ENCODE data around the gene LONP2. TPM values are rescaled to one million over a fixed set of nuclear protein-coding genes. Genes with fewer than 3 reads are reported as not detected.
"Not testable (repeated sequence)": the region's sequence is repeated elsewhere in the genome, so short reads cannot be mapped to it uniquely, and the experiment has no call there.

The LONP2 gene
- total RNA-seq, 1 donor from 2014 or later: 49.7 TPM

DNA sequence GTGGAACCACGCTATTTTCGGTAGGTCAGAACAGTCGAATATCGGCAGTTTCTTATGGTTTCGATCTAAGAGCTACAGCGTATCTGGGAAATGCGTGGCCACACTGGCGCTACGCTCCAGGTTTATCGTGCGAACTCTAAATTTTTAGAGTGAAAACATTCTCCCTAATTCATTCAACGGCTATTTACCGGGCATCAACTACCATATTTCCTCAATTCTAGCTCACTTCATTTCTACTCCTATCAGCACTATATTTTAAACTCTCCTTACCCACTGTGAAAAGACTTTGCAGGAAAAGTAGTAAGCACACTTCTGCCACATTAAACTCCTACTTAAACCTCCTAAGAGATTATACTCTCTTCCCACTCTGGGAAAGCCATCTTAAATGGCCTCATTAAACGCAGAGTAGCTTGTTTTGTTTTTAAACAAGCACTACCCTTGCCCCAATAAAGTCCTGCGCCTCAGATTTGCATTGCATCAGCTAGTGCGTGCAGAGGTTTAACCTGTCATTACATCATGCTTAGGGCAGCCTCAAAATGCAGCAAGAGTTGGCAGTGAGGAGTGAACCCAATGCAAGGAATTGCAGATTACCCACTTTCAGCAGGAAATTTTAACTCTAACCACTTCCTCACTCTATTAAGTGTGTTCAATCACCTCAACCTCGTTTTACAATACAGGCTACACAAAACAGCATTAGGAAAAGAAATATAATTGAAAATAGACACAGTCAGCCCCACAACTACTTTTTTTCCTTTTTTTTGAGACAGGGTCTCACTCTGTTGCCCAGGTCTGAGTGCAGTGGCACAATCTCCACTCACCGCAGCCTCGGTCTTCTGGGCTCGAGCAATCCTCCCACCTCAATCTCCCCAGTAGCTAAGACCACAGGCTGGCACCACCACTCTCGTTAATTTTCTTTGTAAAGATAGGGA lies 122.3 kb downstream of the LONP2 start:
- DNase-seq (ENCODE audit: low read depth): peak; percentile 42

DNA sequence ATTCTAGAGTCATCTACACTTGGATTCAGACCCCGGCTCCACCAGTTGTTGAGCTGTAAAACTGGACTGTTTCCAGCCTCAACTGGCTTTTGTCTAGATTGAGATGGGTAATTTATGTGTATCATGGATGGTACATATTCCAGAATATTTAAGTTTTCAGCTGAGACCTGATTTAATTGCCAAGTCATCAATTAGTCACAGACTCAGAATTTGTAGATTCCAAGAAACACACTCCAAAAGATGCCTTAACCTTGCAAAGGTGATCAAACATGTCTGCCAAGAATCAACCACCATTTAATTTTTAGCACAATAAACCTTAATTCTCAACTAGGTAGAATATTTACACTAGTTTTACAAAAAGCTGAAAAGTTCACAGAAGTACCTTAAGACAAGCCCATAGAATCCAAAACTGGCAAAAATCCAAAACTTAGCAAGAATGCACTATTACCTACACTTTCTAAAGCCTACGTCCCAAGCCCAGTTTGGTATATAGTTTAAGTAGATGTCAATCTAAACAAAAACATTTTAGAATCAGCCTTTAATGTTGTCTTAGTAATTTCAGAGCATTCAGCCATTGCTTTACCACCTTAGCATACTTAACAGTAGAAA lies 123.4 kb downstream of the LONP2 start:
- DNase-seq (ENCODE audit: low read depth): no peak

DNA sequence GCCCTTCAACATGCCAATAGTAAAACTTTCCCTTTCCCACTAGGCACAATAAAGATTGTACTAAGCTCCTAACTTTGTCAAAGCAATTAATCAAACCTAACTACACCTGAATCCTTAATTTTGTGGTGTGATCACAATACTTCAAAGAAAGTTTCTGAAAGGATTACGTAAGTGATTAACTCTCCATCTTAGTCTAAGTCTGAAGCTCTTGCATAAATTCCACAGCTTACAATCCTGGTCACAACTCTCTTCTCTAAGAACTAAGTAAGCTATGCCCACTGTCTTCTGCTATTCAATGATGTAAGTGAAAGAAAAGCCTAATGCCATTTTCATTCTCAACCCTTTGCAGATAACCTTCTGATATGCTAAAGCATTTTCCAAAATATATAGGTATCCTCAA lies 125.7 kb downstream of the LONP2 start:
- no peak for DNase-seq (ENCODE audit: low read depth)

DNA sequence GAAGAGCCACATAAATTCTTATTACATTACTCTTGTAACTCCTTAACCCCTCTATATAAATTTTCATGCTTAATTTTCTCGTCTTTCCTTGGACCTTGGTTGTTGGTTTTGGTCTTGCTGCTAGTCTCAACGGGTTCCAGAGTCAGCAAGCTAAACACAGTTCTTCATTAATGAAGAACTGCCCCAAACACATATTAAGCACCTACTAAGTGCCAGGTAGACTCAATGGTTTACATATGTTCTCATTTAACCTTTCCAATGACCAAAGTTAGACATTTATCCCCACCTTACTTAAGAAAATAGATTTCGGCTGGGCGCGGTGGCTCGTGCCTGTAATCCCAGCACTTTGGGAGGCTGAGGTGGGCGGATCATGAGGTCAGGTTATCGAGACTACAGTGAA lies 126.1 kb downstream of the LONP2 start:
- DNase-seq (ENCODE audit: low read depth): no peak

DNA sequence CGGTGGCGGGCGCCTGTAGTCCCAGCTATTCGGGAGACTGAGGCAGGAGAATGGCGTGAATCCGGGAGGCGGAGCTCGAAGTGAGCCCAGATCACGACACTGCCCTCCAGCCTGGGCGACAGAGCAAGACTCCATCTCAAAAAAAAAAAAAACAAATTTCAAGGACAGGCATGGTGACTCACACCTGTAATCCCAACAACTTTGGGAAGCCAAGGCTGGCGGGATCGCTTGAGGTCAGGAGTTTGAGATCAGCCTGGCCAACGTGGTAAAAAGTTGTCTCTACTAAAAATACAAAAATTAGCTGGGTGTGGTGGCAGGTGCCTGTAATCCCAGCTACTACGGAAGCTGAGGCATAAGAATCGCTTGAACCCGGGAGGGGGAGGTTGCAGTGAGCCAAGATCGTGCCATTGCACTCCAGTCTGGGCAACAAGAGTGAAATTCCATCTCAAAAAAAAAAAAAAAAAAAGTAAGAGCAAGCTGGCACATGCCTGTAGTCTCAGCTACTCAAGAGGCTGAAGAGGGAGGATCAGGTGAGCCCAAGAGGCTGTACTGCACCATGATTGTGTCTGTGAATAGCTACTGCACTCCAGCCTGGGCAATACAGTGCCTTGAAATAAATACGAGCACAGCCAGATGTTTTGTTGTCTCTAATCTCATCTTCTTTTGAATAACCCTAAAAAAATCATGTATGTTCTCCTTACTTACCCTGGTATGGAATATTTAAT lies 126.7 kb downstream of the LONP2 start:
- not testable (repeated sequence) for DNase-seq (ENCODE audit: low read depth)

DNA sequence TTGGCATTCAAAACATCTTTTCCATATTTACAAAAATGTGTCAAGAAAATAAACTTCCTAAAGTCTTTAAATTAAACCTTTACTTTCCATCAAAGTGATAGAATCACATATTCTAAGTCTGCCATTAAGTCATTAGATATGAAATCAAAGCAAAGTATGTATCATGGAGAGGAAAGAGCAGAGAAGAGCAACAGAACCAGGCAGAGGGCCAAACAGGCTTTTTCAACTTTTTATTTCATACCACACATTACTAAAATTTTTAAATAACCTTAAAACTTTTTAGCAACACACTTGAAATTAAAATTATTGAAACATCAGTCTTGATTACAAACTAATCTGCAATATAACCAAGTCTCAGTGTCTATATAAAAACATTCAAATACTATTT lies 127.3 kb downstream of the LONP2 start:
- no peak for DNase-seq (ENCODE audit: low read depth)

DNA sequence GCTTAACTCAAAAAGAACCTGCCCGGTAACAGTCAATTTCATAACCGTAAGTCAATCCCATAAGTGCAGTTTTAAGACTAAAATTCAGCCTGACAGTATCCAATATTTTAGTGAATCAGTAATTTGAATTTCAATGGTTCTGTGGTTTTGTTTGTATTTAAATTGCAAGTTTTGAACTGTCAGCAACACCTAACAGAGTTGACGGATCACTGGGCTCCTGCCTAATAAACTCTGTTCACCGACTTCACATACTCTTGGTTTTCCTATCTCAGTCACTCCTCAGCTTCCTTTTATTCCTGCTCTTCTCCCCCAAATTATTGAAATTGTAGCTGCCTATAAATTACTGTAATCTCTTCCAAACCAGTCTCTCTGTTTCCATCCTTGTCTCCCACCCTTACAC lies 128.6 kb downstream of the LONP2 start:
- no peak for DNase-seq (ENCODE audit: low read depth)

DNA sequence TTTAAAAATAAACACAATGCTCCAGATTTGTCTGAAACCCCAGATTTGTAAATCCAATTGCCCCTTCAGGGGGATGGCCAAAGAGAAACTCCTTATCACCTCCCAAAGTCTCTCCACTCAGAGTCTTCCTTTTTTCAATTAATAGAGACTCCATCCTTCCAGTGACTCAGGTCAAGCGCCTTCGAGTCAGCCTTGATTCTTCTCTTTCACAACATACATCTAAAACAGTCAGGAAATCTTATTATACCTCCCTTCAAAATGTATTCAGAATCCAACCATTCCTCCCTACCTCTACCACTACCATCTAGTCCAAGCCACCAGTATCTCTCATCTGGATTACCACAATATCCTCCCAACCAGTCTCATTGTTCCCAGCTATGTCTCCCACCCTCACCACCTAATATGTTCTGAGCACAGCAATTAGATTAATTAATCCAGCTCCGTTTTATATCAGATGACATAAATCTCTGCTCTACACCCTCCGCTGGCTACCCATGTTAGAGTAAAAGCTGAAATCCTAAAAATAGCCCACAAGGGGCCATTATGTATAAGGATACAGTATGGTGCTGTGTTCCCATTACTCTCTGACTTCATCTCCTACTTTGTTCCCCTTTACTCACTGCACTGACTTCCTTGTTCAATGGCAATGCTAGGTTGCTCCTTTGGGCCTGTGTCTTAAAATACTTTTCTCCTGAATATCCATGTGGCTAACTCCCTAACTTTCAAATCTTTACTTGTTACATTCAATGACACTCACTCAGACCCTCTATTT lies 129.3 kb downstream of the LONP2 start:
- DNase-seq (ENCODE audit: low read depth): no peak

DNA sequence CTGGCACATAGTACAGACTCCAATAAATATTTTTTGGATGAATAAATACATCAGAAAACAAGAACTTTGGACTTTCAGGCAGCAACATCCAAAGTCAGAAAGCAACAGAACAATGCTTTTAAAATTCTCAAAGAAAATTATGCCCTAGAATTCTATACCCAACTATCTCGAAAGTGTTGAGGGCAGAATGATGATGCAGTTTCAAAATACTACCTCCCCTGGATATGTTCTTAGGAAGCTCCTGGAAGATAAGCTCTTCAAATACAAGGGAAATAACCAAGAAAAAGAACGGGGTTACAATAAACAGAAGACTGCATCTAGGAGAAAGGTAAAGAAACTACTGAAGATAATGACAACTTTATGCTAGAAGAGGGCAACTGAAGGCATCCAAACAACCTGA lies 130.2 kb downstream of the LONP2 start:
- DNase-seq (ENCODE audit: low read depth): no peak

DNA sequence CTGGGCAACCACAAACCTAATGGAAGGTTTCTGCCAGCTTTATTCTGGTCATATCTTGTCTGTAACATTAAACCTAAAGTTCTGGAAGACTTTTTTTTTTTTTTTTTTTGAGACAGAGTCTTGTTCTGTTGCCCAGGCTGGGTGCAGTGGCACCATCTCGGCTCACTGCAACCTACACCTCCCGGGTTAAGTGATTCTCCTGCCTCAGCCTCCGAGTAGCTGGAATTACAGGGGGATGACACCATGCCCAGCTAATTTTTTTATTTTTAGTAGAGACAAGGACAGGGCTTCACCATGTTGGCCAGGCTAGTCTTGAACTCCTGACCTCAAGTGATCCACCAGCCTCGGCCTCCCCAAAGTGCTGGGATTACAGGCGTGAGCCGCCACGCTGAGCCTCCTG lies 133.2 kb downstream of the LONP2 start:
- DNase-seq (ENCODE audit: low read depth): not testable (repeated sequence)

DNA sequence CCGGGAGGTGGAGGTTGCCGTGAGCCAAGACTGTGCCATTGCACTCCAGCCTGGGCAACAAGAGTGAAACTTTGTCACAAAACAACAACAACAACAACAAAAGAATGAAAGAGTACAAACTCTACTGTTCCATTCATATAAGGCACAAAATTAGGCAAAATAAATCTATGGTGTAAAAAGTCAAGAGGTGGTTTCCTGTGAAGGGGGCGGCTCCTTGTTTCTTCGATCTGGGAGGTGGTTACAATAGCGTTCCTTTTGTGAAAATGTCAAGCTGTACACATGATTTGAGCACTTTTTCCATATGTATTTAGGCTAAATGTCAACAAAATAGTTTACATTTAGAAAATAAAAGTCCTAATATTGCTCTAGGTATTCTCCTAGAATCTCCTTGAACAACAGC lies 134.2 kb downstream of the LONP2 start:
- DNase-seq (ENCODE audit: low read depth): no peak

DNA sequence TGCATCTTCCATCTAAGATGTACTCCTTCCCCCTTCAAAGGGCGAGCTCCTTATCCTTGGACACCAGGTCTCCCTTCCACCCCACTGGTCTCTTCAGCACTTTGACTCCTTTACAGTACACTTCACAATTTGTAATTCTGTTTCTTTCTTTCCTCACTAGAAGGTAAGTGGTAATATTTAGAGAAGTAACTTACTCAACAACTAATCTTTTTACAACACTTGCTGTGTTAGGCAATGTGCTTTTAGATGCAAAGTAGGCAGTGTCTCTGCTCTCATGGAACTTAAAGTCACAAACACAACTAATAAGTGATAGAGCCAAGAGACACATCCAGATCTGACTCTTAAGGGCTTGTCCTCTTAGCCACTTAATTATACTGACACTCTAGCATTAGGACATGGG lies 134.7 kb downstream of the LONP2 start:
- no peak for DNase-seq (ENCODE audit: low read depth)

DNA sequence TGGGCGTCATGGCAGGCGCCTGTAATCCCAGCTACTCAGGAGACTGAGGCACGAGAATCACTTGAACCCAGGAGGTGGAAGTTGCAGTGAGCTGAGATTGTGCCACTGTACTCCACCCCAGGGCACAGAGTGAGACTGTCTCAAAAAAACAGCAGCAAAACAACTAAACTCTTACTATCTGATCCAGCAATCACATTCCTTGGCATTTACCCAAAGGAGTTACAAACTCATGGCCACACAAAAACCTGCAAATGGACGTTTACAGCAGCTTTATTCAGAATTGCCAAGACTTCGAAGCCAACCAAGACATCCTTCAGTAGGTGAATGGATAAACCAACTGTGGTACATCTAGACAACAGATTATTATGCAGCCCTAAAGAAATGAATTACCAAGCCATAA lies 137.1 kb downstream of the LONP2 start:
- DNase-seq (ENCODE audit: low read depth): no peak

DNA sequence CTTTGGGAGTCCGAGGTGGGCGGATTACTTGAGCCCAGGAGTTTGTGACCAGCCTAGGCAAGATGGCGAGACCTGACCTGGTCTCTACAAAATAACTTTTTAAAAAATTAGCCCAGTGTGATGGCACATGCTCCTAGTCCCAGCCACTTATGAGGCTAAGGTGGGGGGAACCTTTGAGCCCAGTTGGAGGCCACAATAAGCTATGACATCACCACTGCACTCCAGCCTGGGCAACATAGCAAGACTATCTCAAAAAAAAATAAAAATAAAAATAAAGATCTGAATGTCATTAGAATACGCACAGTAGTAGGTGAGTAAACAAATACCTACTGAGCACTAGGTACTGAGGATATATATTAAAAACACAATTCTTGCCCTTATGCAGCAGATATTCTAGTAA lies 138.0 kb downstream of the LONP2 start:
- no peak for DNase-seq (ENCODE audit: low read depth)

DNA sequence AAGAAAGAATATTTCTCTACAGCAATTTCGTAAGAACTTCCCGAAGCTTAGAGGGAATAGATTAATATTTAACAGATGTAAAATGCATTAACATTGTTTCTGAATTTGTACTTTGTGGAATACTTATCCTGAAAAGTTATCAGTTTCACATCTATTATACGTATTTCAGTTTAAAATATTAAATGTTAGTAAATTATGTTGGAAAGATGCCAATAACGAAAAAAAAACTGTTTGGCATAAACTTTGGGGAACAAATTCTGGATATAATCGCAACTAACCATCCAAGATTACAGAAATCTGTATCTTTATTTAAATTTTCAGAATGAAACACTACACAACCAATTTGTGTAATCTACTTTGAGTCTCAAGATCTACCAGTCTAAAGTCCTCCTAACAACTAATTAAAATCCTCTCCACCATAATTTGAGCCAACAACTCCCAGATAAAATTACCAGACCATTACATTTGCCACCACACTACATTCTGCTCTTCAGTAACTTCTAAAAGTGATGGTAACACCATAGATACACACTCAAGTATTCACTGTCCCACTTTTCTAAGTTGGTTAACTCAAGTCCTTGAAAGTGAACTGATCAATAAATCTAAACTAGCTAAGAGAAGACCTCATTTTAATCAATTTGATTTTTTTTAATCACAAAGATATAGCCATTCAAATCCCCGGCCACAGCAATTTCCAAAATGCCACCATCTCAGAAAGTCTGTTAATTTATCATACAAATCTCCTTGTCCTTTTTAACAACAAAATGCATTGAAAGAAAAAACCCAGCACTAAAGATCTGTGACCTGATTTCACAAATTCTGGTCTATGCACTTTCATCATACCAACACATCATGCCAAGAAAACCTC lies 139.1 kb downstream of the LONP2 start:
- no peak for DNase-seq (ENCODE audit: low read depth)

DNA sequence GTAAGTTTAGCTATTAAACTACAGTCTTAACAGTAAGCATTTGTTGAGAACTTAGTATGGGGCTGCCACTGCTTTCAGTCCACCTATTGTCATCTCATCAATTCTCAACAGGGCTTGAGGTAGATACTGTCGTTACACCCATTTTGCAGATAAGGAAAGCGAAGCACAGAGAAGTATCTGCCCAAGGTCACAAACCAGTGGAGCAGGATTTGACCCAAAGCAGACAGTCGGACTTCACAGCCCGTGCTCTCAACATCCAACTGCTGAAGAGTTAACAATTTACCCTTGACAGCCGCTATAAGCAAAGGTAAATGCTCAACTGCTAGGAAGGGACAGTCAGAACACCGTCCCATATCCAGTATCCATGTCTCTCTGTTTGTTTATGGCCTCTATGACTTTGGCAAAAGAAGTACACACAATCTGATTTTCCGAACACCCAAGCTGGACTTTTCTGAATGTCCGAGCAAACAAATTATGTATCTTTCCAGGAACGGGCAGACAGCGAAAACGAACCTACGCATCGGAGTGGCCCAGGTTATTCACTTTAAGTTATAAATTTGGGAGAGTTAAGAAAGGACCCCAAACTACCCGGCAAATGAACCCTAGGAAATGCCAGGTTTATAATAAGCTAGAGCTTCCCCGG lies 139.9 kb downstream of the LONP2 start:
- peak; percentile 37 for DNase-seq (ENCODE audit: low read depth)

DNA sequence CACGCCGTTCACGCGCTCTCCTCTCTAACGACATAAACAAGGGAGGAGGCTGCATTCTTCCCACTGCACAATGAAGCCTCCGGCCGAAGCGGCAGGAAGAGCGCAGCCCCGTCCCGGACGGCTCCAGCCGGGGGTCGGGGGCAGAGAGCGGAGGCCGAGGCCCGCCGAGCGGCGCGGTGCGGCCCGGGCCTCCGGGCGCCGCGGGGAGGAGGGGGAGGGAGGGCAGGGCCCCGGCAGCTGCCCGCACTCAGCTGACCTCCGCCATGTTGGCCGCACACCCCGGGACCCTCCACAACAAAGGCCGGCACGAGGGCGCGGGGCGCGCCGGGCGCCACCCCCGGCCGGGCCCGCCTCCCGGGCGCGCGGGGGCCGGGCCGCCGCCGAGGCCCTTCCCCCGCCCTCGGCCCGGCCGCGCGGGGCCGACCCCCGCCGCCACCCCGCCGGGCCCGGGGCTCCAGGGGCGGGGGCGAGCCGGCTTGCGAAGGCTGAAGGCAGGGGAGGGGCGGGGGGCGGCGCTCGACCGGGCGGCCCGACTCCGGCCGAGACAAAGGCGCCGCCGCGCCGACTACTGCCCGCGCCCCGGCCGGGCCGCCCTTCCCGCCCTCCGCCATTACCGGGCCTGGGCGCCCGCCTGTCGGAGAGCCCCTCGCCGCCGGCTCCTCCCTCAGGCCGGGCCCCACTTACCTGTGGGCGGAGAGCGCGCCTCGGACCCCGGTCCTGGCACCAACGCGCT lies 140.6 kb downstream of the LONP2 start:
- peak; percentile 75 for DNase-seq (ENCODE audit: low read depth)

DNA sequence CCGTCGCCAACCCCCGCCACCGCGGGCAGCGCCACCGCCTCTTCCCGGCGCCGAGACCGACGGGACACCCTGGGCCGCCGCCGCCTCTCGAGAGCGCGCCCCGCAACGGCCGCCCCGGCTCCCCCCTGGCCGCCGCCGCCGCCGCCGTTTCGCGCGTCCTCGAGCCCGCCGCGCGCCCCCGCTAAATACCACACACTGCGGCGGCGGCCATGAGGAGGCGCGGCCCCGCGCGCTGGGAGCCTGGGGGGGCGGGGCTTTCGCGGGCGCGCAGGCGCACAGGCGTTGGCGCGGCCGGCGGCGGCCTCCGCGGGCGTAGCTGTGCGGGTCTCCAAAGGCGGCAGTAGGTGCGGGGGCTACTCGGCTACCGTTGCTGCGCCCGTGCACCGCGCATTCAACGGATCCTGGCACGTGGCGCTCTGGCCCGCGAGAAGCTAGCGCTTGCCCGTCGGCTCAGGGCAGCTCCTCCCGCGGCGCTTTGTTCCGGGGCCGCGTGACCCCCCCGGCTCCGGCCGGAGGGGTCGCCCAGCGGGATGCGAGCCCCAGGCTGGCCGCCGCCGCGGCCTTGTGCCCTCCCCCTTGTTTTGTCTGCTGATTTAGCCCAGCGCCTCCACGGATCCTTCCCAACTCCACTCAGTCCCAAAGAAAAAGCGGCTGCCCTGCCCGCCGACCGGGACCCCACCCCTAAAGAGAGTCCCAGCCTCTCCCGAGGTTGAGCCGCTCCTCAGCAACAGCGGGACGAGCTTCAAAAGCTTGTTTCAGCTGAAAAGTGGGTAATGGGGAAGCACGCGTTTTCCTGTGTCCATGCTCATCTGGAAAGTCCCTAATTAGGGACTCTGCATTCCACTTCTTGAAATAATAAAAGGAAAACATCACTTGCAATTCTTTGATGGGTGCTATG lies 141.4 kb downstream of the LONP2 start, which contains the start of gene SIAH1:
SIAH1 (minus strand) TSS at position 161 of the 898 bp plus-strand sequence. CDS start 22,985 bp downstream, outside the sequence.
- peak; percentile 87 for DNase-seq (ENCODE audit: low read depth)

All from myocyte (in vitro differentiated cells).